Sigmoid colon (tissue), 3 donors: ENCODE measurements around the gene DPPA2.

Experiments used
- CTCF ChIP-seq, 4 experiments: fragments of 450-650 bp in 3 of 4; fragments of 200-600 bp in 1 of 4; IDR thresholded peaks; one replicate each; pipeline ENCODE4 v1.5.1; 2016 to 2019; ENCODE audit warnings: antibody characterized with exemption in 4 of 4, mild to moderate bottlenecking in 3 of 4, moderate library complexity in 2 of 4
- POLR2A ChIP-seq, 2 donors: fragments of 450-650 bp; IDR thresholded peaks; one replicate each; pipeline ENCODE4 v1.6.1; 2016; ENCODE audit warnings: antibody characterized with exemption in 2 of 2, mild to moderate bottlenecking in 2 of 2, moderate library complexity in 2 of 2

- peak in 3 of 4 experiments; percentile 22 to 39 (median 31) for TF ChIP-seq CTCF (IDR thresholded peaks at IDR 0.05)
- no peak for TF ChIP-seq POLR2A (IDR thresholded peaks at IDR 0.05)
Observed at GRCh38 chr3:109275702-109276293, 40.5 kb downstream of the DPPA2 start.
